ENCODE measurements around the gene EXD3.

EXD3 gene

GRCh38 chr9:137446851-137447471 is 24.0 kb upstream of the EXD3 start:
- DNase-seq (ENCODE audit: low spot score in 2 of 2) = no peak
- H3K9me3 Mint-ChIP-seq = no peaks in the 10 kb centered on the region
- no peak overlapping the region for H3K4me3 Mint-ChIP-seq
- peaks cover 11% of the 10 kb centered on the region for H3K4me1 Mint-ChIP-seq
- ATAC-seq (ENCODE audit: low read depth) = no peak
- peaks cover 4% of the 10 kb centered on the region for H3K27me3 Mint-ChIP-seq
- H3K36me3 Mint-ChIP-seq = no peaks in the 10 kb centered on the region
- H3K27ac Mint-ChIP-seq = no peak overlapping the region

GRCh38 chr9:137445930-137446431 is 23.0 kb upstream of the EXD3 start:
- H3K9me3 Mint-ChIP-seq = no peaks in the 10 kb centered on the region
- DNase-seq (ENCODE audit: low spot score in 2 of 2) = no peak
- H3K4me1 Mint-ChIP-seq = peaks cover 10% of the 10 kb centered on the region
- H3K27me3 Mint-ChIP-seq = peaks cover 6% of the 10 kb centered on the region
- H3K4me3 Mint-ChIP-seq = no peak overlapping the region
- no peak for ATAC-seq (ENCODE audit: low read depth)
- H3K27ac Mint-ChIP-seq = no peak overlapping the region
- no peaks in the 10 kb centered on the region for H3K36me3 Mint-ChIP-seq

- Mint-ChIP-seq H3K36me3 (no peaks in the 10 kb centered on the region), H3K27me3 (peaks cover 6% of the 10 kb centered on the region), H3K27ac (peak overlapping the region; percentile 4), H3K9me3 (no peaks in the 10 kb centered on the region), H3K4me3 (no peak overlapping the region), H3K4me1 (peaks cover 5% of the 10 kb centered on the region)
- peak; percentile 77 for ATAC-seq (ENCODE audit: low read depth)
- peak; percentile 86 to 91 for DNase-seq (ENCODE audit: low spot score in 2 of 2)
Observed at GRCh38 chr9:137445275-137445807, 22.4 kb upstream of the EXD3 start.

- DNase-seq (ENCODE audit: low spot score in 2 of 2) = no peak
- peaks cover 5% of the 10 kb centered on the region for H3K4me1 Mint-ChIP-seq
- no peak for ATAC-seq (ENCODE audit: low read depth)
- peaks cover 10% of the 10 kb centered on the region for H3K27me3 Mint-ChIP-seq
- no peaks in the 10 kb centered on the region for H3K36me3 Mint-ChIP-seq
- no peaks in the 10 kb centered on the region for H3K9me3 Mint-ChIP-seq
- H3K27ac Mint-ChIP-seq = no peak overlapping the region
- no peak overlapping the region for H3K4me3 Mint-ChIP-seq
Observed at GRCh38 chr9:137444106-137444790, 21.3 kb upstream of the EXD3 start.

GRCh38 chr9:137441935-137442321 is 19.0 kb upstream of the EXD3 start:
- H3K9me3 Mint-ChIP-seq = no peaks in the 10 kb centered on the region
- no peaks in the 10 kb centered on the region for H3K36me3 Mint-ChIP-seq
- peaks cover 14% of the 10 kb centered on the region for H3K27me3 Mint-ChIP-seq
- DNase-seq (ENCODE audit: low spot score in 2 of 2) (no peak), ATAC-seq (ENCODE audit: low read depth) (no peak)
- peak overlapping the region; percentile 70 for H3K4me3 Mint-ChIP-seq
- peaks cover 5% of the 10 kb centered on the region for H3K4me1 Mint-ChIP-seq
- no peak overlapping the region for H3K27ac Mint-ChIP-seq

GRCh38 chr9:137441289-137441934 is 18.4 kb upstream of the EXD3 start, which contains the start of gene ENTPD8:
TSS of gene ENTPD8 (minus strand) at chr9:137441357. CDS start at chr9:137438285, 3,072 bp downstream.
- Mint-ChIP-seq H3K27ac (no peak within 1 kb of the TSS), H3K4me3 (peak within 1 kb of the TSS; percentile 70), H3K9me3 (no peaks in the 10 kb centered on the region), H3K27me3 (peaks cover 14% of the 10 kb centered on the region), H3K4me1 (peaks cover 5% of the 10 kb centered on the region), H3K36me3 (no peaks in the 10 kb centered on the region)
- ATAC-seq (ENCODE audit: low read depth) (no peak), DNase-seq (ENCODE audit: low spot score in 2 of 2) (no peak)

GRCh38 chr9:137439158-137439714 is 16.3 kb upstream of the EXD3 start:
- no peak overlapping the region for H3K27ac Mint-ChIP-seq
- no peak for ATAC-seq (ENCODE audit: low read depth)
- H3K4me1 Mint-ChIP-seq = peaks cover 3% of the 10 kb centered on the region
- no peak overlapping the region for H3K4me3 Mint-ChIP-seq
- no peaks in the 10 kb centered on the region for H3K36me3 Mint-ChIP-seq
- no peak for DNase-seq (ENCODE audit: low spot score in 2 of 2)
- no peaks in the 10 kb centered on the region for H3K9me3 Mint-ChIP-seq
- H3K27me3 Mint-ChIP-seq = peaks cover 14% of the 10 kb centered on the region

- H3K27me3 Mint-ChIP-seq = peaks cover 14% of the 10 kb centered on the region
- no peak for ATAC-seq (ENCODE audit: low read depth)
Observed at GRCh38 chr9:137438591-137439157, 15.7 kb upstream of the EXD3 start.

GRCh38 chr9:137437691-137438590 is 15.0 kb upstream of the EXD3 start:
- peaks cover 3% of the 10 kb centered on the region for H3K4me1 Mint-ChIP-seq
- DNase-seq (ENCODE audit: low spot score in 2 of 2) = no peak
- no peak for ATAC-seq (ENCODE audit: low read depth)
- H3K9me3 Mint-ChIP-seq = no peaks in the 10 kb centered on the region
- H3K27ac Mint-ChIP-seq = no peak overlapping the region
- no peaks in the 10 kb centered on the region for H3K36me3 Mint-ChIP-seq
- no peak overlapping the region for H3K4me3 Mint-ChIP-seq
- H3K27me3 Mint-ChIP-seq = peaks cover 13% of the 10 kb centered on the region

More at GRCh38 chr9:137438591-137439157, 15.7 kb upstream of the EXD3 start:
- no peak overlapping the region for H3K4me3 Mint-ChIP-seq
- no peak overlapping the region for H3K27ac Mint-ChIP-seq
- no peaks in the 10 kb centered on the region for H3K36me3 Mint-ChIP-seq
- no peak for DNase-seq (ENCODE audit: low spot score in 2 of 2)
- H3K4me1 Mint-ChIP-seq = peaks cover 3% of the 10 kb centered on the region
- H3K9me3 Mint-ChIP-seq = no peaks in the 10 kb centered on the region

GRCh38 chr9:137436761-137437600 is 14.0 kb upstream of the EXD3 start:
- Mint-ChIP-seq H3K27ac (no peak overlapping the region), H3K27me3 (peaks cover 11% of the 10 kb centered on the region), H3K9me3 (no peaks in the 10 kb centered on the region), H3K36me3 (no peaks in the 10 kb centered on the region), H3K4me3 (no peak overlapping the region), H3K4me1 (peaks cover 2% of the 10 kb centered on the region)
- no peak for DNase-seq (ENCODE audit: low spot score in 2 of 2)
- ATAC-seq (ENCODE audit: low read depth) = no peak

GRCh38 chr9:137435980-137436760 is 13.2 kb upstream of the EXD3 start:
- no peaks in the 10 kb centered on the region for H3K36me3 Mint-ChIP-seq
- H3K27ac Mint-ChIP-seq = no peak overlapping the region
- H3K27me3 Mint-ChIP-seq = peaks cover 9% of the 10 kb centered on the region
- DNase-seq (ENCODE audit: low spot score in 2 of 2) (no peak), ATAC-seq (ENCODE audit: low read depth) (no peak)
- no peak overlapping the region for H3K4me3 Mint-ChIP-seq
- H3K4me1 Mint-ChIP-seq = no peaks in the 10 kb centered on the region
- no peaks in the 10 kb centered on the region for H3K9me3 Mint-ChIP-seq

Data from memory B cell (primary cell).